Mucosa of rectum (tissue), 2 donors: ENCODE measurements around the gene ETS1.

Experiments used
- H3K27ac ChIP-seq, 2 donors: one replicate each; pipeline ENCODE4 v1.7.0; 2013; ENCODE audit warnings: inconsistent platforms in 2 of 2, low read depth in 2 of 2, low read length in 2 of 2
- H3K27me3 ChIP-seq, 2 donors: one replicate each; pipeline ENCODE4 v1.7.0; 2013; ENCODE audit warnings: low read length in 2 of 2; ENCODE audit not compliant: control insufficient read depth in 2 of 2, insufficient read depth in 2 of 2
- H3K36me3 ChIP-seq, 2 donors: one replicate each; pipeline ENCODE4 v1.7.0; 2013; ENCODE audit warnings: low read length in 2 of 2; ENCODE audit not compliant: control insufficient read depth in 2 of 2, insufficient read depth in 2 of 2
- H3K4me1 ChIP-seq, 2 donors: one replicate each; pipeline ENCODE4 v1.7.0; 2013; ENCODE audit warnings: low read length in 2 of 2, mild to moderate bottlenecking in 1 of 2; ENCODE audit not compliant: control insufficient read depth in 2 of 2, insufficient read depth in 2 of 2
- H3K4me3 ChIP-seq, 2 donors: one replicate each; pipeline ENCODE4 v1.7.0; 2013; ENCODE audit warnings: low read length in 2 of 2
- H3K9ac ChIP-seq, 2 donors: one replicate each; pipeline ENCODE4 v1.7.0; 2013; ENCODE audit warnings: low read length in 2 of 2, low read depth in 1 of 2, mild to moderate bottlenecking in 1 of 2
- H3K9me3 ChIP-seq, 2 donors: one replicate each; pipeline ENCODE4 v1.7.0; 2013; ENCODE audit warnings: low read length in 2 of 2; ENCODE audit not compliant: control insufficient read depth in 2 of 2
- donor health status: healthy.
- donor health status: Normal muscosa, but diverticular disease.

The ETS1 gene

DNA sequence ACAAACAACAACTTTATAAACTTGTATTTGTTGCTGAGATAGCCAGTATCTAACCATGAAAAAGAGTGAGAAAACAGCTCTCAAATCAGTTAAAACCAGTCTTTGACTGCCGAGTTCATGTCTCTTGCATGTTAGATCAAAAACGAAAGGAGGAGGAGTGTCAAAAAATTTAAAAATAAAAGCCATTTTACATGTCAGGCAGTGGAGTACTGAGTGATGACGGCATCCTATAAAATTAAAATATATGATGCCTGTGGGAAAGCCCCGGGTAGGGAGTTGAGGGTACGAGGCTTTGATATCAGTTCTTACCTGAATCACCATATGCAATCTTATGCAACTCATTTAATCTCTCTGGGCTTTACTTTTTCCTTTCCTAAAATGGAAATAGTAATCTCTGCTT is 117.3 kb downstream of the ETS1 start:
- Histone ChIP-seq H3K4me3 (no peak overlapping the region), H3K27me3 (no peaks in the 10 kb centered on the region), H3K9ac (no peak overlapping the region), H3K9me3 (no peaks in the 10 kb centered on the region), H3K27ac (peak overlapping the region; percentile 41 to 63), H3K4me1 (peaks cover 52 to 59% of the 10 kb centered on the region in 2 donors), H3K36me3 (peaks cover 10 to 28% of the 10 kb centered on the region in 2 donors)

DNA sequence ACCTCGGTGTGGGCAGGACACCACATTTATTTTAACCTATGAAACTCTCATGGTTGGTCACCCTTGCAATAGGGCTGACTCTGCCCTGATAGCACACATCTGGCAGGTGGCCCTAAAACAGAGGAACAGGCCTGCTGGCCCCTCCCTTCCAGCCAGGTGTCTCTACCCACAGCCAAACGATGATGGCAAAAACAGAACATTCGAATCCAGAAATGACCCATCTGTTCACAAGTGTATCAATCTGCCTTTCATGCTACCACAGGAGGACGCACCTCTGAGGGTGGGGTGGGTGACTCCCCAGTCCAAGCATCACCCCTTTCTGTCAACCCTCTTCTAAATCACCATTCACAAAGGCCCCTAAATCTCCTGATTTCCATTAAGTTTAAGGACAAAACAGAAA is 118.1 kb downstream of the ETS1 start:
- H3K27me3 ChIP-seq = no peaks in the 10 kb centered on the region
- H3K9me3 ChIP-seq = no peaks in the 10 kb centered on the region
- no peak overlapping the region for H3K9ac ChIP-seq
- H3K4me1 ChIP-seq = peaks cover 50 to 58% of the 10 kb centered on the region in 2 donors
- H3K36me3 ChIP-seq = peaks cover 10 to 33% of the 10 kb centered on the region in 2 donors
- no peak overlapping the region for H3K4me3 ChIP-seq
- peak overlapping the region; percentile 4 to 63 for H3K27ac ChIP-seq

DNA sequence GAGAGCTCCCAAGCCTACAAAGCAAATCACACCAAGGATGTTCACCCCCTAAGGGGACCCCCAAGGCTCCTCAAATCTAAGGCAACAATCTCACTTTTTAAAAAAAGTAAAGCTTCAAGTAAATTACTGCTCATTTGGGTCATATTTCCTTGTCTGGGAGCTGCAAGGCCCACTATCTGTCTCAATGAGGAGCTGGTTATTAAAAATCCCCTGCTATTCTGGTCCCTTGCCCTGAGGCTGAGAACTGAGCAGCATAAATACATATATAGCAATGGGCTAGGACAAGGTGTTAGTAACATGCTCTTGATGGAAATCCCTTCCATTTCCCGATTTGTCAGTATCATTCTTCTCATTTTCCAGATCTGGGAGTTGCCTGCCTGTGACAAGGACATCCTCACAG is 119.2 kb downstream of the ETS1 start:
- Histone ChIP-seq H3K27me3 (no peaks in the 10 kb centered on the region), H3K36me3 (peaks cover 14 to 31% of the 10 kb centered on the region in 2 donors), H3K9me3 (no peaks in the 10 kb centered on the region), H3K4me3 (no peak overlapping the region), H3K27ac (peak overlapping the region; percentile 5 to 63), H3K9ac (no peak overlapping the region), H3K4me1 (peaks cover 46 to 49% of the 10 kb centered on the region in 2 donors)

DNA sequence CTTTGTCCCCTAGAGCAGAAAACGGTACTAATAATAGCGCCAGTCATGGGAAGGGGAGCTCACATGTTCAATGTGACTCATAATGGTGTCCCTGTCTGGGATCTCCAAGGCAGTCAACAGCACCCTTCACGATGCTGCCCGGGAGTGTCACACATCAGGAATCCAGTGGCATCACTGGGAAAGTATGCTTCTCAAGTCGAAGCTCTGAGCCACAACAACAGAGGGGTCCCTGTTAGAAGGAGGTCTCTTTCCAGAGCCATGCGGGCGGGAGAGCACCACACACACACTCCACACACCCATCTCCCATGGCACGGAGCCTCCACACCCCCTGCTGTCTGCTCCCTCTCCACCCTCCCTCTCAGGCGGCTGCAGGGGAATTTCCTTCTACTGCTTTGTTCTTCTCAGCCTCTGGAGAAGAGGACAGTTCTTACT is 119.7 kb downstream of the ETS1 start:
- Histone ChIP-seq H3K27ac (peak overlapping the region; percentile 50 to 54), H3K9me3 (no peaks in the 10 kb centered on the region), H3K27me3 (no peaks in the 10 kb centered on the region), H3K36me3 (peaks cover 18 to 36% of the 10 kb centered on the region in 2 donors), H3K9ac (no peak overlapping the region), H3K4me3 (no peak overlapping the region), H3K4me1 (peaks cover 43 to 47% of the 10 kb centered on the region in 2 donors)

DNA sequence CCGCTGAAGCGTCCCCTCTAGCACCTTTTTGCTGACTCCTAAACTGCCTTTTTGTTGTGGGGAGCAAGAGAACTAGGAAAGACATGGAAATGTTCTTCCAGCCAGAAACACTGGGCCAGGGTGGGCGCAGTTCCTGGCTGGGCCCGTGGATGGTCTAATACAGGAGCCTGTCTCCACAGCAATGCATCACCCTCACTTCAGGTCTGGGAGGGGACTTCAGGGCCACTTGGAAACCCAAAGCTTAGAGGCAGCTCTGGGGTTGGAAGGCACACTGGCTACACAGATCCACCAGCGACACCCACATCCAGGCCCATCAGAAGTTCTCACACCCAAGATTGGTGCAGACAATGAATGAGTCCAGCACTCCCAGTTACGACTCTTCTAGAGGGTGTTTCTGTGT is 120.3 kb downstream of the ETS1 start:
- no peak overlapping the region for H3K9ac ChIP-seq
- no peaks in the 10 kb centered on the region for H3K27me3 ChIP-seq
- peak overlapping the region; percentile 50 to 54 for H3K27ac ChIP-seq
- no peak overlapping the region for H3K4me3 ChIP-seq
- peaks cover 37 to 41% of the 10 kb centered on the region in 2 donors for H3K4me1 ChIP-seq
- H3K36me3 ChIP-seq = peaks cover 19 to 38% of the 10 kb centered on the region in 2 donors
- H3K9me3 ChIP-seq = no peaks in the 10 kb centered on the region

DNA sequence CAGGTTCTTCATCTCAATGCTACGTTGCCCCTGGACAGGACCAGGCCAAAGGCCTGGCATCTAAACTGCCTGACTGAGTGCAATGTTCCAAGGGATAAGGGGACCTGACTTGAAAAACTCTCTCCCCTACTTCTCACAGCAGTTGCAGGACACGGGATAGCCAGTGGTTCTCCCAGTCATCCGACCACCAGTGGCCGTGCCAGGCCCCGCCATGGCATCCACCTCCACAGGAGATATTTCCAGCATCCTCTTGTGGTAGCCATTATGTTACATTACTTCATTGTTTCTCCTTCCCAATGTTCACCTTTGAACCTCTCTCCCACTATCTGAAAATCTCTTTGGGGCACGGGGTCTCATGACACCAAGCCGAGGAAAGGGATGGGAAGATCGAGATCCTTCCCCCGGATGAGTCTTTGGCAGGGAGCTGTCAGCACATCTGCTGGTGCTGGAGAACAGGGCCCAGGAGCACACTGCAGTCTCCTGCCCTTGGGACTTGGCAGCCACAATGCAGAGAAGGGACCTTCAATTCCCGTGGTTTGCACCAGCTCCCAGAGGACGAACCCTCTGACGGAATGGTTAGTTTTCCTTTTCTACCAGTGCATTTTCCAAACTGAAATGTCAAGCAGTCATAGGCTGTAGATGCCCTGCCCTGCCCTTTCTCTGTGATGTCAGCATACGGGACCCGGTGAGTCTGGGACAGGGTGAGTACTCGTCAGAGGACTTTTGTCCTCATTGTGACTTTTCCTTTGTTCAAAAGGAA is 121.2 kb downstream of the ETS1 start:
- Histone ChIP-seq H3K4me3 (no peak overlapping the region), H3K9me3 (no peaks in the 10 kb centered on the region), H3K36me3 (peaks cover 23 to 47% of the 10 kb centered on the region in 2 donors), H3K9ac (no peak overlapping the region), H3K4me1 (peaks cover 33 to 37% of the 10 kb centered on the region in 2 donors), H3K27me3 (no peaks in the 10 kb centered on the region), H3K27ac (peak overlapping the region; percentile 9 to 40)

DNA sequence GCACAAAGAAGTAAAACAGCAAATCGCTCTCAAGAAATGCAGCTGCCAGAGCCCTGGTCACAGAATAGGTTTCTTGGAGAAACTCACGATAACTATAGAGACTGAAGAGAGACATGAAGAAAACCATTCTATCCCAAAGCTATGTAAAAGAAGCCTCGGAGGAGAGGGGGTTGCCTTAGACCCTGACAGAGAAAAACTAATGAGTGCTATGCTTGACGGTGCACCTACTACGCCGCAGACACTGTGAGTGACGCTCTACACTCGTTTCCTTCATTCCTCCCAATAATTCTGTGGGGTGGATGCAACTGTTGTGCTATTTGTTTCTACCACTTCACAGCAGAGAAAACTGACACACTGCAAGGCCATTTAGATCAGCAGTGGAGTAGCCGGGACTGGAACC is 121.8 kb downstream of the ETS1 start:
- Histone ChIP-seq H3K27ac (no peak overlapping the region), H3K27me3 (no peaks in the 10 kb centered on the region), H3K36me3 (peaks cover 26 to 48% of the 10 kb centered on the region in 2 donors), H3K4me3 (no peak overlapping the region), H3K9ac (no peak overlapping the region), H3K9me3 (no peaks in the 10 kb centered on the region), H3K4me1 (peaks cover 31 to 37% of the 10 kb centered on the region in 2 donors)

DNA sequence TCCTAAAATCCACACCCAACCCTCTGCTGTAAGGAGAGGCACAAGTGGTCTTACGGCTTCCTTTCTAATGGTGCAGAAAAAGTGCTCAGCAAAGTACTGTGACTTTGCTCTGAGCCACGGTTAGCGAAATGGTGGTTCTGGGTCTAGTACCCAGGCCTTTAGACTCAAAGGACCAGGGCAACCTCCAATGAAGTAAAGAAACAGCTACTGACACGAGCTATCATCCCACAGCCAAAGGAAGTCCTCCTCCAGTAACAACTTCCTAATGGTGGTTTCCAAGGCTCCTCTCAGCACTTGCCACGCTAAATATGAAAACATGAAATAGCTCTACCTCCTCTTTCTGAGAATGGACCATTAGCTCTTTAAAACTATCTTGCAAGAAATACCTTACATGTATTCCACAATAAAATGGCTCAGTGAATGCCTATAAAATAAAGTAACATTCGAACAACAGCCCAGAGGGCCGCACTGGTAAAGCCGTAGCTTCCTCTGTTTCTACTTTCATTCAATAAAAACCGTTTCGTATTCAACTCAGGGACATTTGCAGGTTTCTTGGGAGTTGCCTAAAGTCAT is 122.4 kb downstream of the ETS1 start:
- no peak overlapping the region for H3K9ac ChIP-seq
- H3K4me3 ChIP-seq = no peak overlapping the region
- peaks cover 31 to 35% of the 10 kb centered on the region in 2 donors for H3K4me1 ChIP-seq
- peak overlapping the region in 1 of 2 donors; percentile 48 for H3K27ac ChIP-seq
- H3K36me3 ChIP-seq = peaks cover 26 to 53% of the 10 kb centered on the region in 2 donors
- no peaks in the 10 kb centered on the region for H3K27me3 ChIP-seq
- no peaks in the 10 kb centered on the region for H3K9me3 ChIP-seq

DNA sequence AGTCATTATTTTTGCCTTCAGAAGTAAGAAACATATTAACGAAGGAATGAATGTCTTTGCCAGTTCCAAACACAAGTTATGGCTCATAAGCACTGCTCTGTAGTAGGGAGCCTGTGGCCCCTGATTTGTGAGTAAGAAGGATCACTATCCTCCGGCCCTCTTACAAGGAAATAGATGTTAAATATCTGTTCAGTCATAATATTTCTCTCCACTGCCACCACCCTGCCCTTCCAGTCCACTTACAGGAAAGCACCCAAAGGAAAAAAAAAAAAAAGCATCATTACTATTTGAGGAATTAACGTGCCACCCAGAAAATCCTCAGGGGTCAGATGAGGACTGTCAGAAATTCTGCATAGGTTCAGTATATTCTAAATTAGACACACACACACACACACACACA is 123.4 kb downstream of the ETS1 start:
- Histone ChIP-seq H3K4me3 (no peak overlapping the region), H3K36me3 (peaks cover 31 to 60% of the 10 kb centered on the region in 2 donors), H3K9ac (no peak overlapping the region), H3K27me3 (no peaks in the 10 kb centered on the region), H3K4me1 (peaks cover 27% of the 10 kb centered on the region in 2 donors), H3K9me3 (no peaks in the 10 kb centered on the region), H3K27ac (peak overlapping the region; percentile 38 to 48)

DNA sequence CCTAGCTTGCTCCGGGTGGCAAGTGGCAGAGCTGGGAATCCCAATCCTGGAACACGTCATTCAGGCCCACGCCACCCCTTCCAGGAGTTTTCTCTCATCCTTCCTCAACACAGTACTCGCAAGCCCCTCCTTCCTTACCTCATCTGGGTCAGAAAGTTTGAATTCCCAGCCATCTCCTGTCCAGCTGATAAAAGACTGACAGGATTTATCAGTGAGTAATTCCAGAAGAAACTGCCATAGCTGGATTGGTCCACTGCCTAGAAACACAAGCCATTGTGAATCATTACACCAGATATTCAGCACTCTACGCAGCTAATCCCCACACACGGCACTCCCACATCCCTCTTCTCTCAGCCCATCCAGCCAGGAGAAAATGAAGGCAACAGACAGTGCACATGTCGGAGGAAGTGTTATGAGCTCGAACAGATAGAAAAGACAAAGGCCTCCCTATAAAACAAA is 124.0 kb downstream of the ETS1 start:
- Histone ChIP-seq H3K4me1 (peaks cover 25 to 26% of the 10 kb centered on the region in 2 donors), H3K36me3 (peaks cover 32 to 62% of the 10 kb centered on the region in 2 donors), H3K27ac (peak overlapping the region; percentile 16 to 48), H3K4me3 (peak overlapping the region in 1 of 2 donors; percentile 1), H3K9ac (peak overlapping the region in 1 of 2 donors; percentile 5), H3K27me3 (no peaks in the 10 kb centered on the region), H3K9me3 (no peaks in the 10 kb centered on the region)
